ENCODE measurements around the gene PNPLA1. TPM values are rescaled to one million over a fixed set of nuclear protein-coding genes. Genes with fewer than 3 reads are reported as not detected.

Gene PNPLA1
- total RNA-seq, 1 donor from 2014 or later, result not detected

- no peak for DNase-seq (ENCODE audit: low read depth)
- Histone ChIP-seq H3K36me3 (ENCODE audit: control insufficient read depth, insufficient read depth, low read length) (no peaks in the 10 kb centered on the region), H3K27me3 (ENCODE audit: control insufficient read depth, insufficient read depth, low read length) (no peaks in the 10 kb centered on the region), H3K4me3 (ENCODE audit: low read depth, low read length) (no peak overlapping the region)
- no peak for TF ChIP-seq CTCF (IDR thresholded peaks at IDR 0.05; ENCODE audit: insufficient read depth, low read length, poor library complexity, severe bottlenecking)
Measured at GRCh38 chr6:36242626-36243025, 27.2 kb upstream of the PNPLA1 start.

GRCh38 chr6:36243562-36244212, 26.2 kb upstream of the PNPLA1 start:
- no peaks in the 10 kb centered on the region for H3K27me3 ChIP-seq (ENCODE audit: control insufficient read depth, insufficient read depth, low read length)
- no peaks in the 10 kb centered on the region for H3K36me3 ChIP-seq (ENCODE audit: control insufficient read depth, insufficient read depth, low read length)
- no peak overlapping the region for H3K4me3 ChIP-seq (ENCODE audit: low read depth, low read length)
- TF ChIP-seq CTCF (IDR thresholded peaks at IDR 0.05; ENCODE audit: insufficient read depth, low read length, poor library complexity, severe bottlenecking), result no peak
- DNase-seq (ENCODE audit: low read depth), result no peak

GRCh38 chr6:36244641-36245280, 25.1 kb upstream of the PNPLA1 start:
- no peaks in the 10 kb centered on the region for H3K27me3 ChIP-seq (ENCODE audit: control insufficient read depth, insufficient read depth, low read length)
- DNase-seq (ENCODE audit: low read depth), result no peak
- TF ChIP-seq CTCF (IDR thresholded peaks at IDR 0.05; ENCODE audit: insufficient read depth, low read length, poor library complexity, severe bottlenecking), result no peak
- no peak overlapping the region for H3K4me3 ChIP-seq (ENCODE audit: low read depth, low read length)
- no peaks in the 10 kb centered on the region for H3K36me3 ChIP-seq (ENCODE audit: control insufficient read depth, insufficient read depth, low read length)

- TF ChIP-seq CTCF (IDR thresholded peaks at IDR 0.05; ENCODE audit: insufficient read depth, low read length, poor library complexity, severe bottlenecking), result peak; percentile 2
- H3K27me3 ChIP-seq (ENCODE audit: control insufficient read depth, insufficient read depth, low read length), result no peaks in the 10 kb centered on the region
- DNase-seq (ENCODE audit: low read depth), result no peak
- no peaks in the 10 kb centered on the region for H3K36me3 ChIP-seq (ENCODE audit: control insufficient read depth, insufficient read depth, low read length)
- H3K4me3 ChIP-seq (ENCODE audit: low read depth, low read length), result no peak overlapping the region
Measured at GRCh38 chr6:36245572-36246061, 24.2 kb upstream of the PNPLA1 start.

GRCh38 chr6:36246506-36247268, 23.2 kb upstream of the PNPLA1 start:
- DNase-seq (ENCODE audit: low read depth), result no peak
- H3K27me3 ChIP-seq (ENCODE audit: control insufficient read depth, insufficient read depth, low read length), result no peaks in the 10 kb centered on the region
- H3K4me3 ChIP-seq (ENCODE audit: low read depth, low read length), result no peak overlapping the region
- no peak for TF ChIP-seq CTCF (IDR thresholded peaks at IDR 0.05; ENCODE audit: insufficient read depth, low read length, poor library complexity, severe bottlenecking)
- no peaks in the 10 kb centered on the region for H3K36me3 ChIP-seq (ENCODE audit: control insufficient read depth, insufficient read depth, low read length)

Data from kidney epithelial cell (primary cell).